HL-60 (cell line): ENCODE measurements around the gene PPP1R1C.

Source experiments
- DNase-seq, 2 experiments: peaks; one replicate each; pipeline ENCODE4 v3.0.0-alpha.2; 2010 to 2020; ENCODE audit warnings: low read depth in 1 of 2, low spot score in 1 of 2
- H3K27ac ChIP-seq: fragments of 250-450 bp; sonication (Bioruptor Pico); replicated peaks from 2 replicates; pipeline ENCODE4 v1.5.1; 2020; ENCODE audit warnings: mild to moderate bottlenecking, moderate library complexity
- H3K27me3 ChIP-seq: fragments of 250-450 bp; sonication (Bioruptor Pico); 2 replicates; pipeline ENCODE4 v1.5.1; 2021; ENCODE audit warnings: mild to moderate bottlenecking, moderate library complexity; ENCODE audit not compliant: insufficient read depth, poor library complexity, severe bottlenecking
- H3K4me3 ChIP-seq: replicated peaks from 2 replicates; pipeline ENCODE4 v1.5.1; 2011; ENCODE audit warnings: mild to moderate bottlenecking, control low read depth, low read length; ENCODE audit not compliant: insufficient read depth
- GABPA ChIP-seq: IDR thresholded peaks from 2 replicates; pipeline ENCODE4 v1.6.1; 2012; ENCODE audit warnings: low read depth
- POLR2AphosphoS5 ChIP-seq: IDR thresholded peaks from 2 replicates; pipeline ENCODE4 v1.6.1; 2012; ENCODE audit warnings: low read depth
- SPI1 ChIP-seq: IDR thresholded peaks from 2 replicates; pipeline ENCODE4 v1.6.1; 2012; ENCODE audit warnings: low read depth, mild to moderate bottlenecking, borderline replicate concordance
- TF ChIP-seq, protein P1 (sequence below): IDR thresholded peaks from 2 replicates; pipeline ENCODE4 v1.6.1; 2012; ENCODE audit warnings: low read depth; ENCODE audit not compliant: insufficient replicate concordance
- TF ChIP-seq, protein P2 (sequence below): IDR thresholded peaks from one replicate; pipeline ENCODE4 v1.5.1; 2011; ENCODE audit warnings: low read length, control low read depth, inconsistent platforms; ENCODE audit not compliant: insufficient read depth

Gene PPP1R1C

DNA sequence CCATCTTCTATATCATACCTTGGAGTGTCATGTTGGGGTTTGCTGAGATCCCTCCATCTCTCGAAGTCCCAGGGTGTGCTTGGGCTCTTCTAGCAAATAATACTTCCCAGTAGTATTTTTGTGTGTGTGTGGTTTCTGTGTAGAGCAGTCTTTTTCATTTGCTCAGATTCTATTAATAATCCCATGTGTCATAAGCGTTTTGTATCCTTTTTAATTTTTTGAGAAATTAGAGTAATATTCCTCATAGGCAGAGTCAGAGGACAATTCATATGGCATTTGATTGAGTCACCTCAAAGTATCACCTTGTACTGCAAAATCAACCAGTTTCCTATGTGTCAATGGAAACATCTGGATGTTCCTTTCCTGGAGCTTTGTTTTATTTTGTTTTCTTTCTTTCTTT, 37.4 kb upstream of the PPP1R1C start:
- TF ChIP-seq POLR2AphosphoS5, result no peak
- Histone ChIP-seq H3K27me3 (no peaks in the 10 kb centered on the region), H3K4me3 (no peak overlapping the region), H3K27ac (no peak overlapping the region)
- DNase-seq, result no peak

DNA sequence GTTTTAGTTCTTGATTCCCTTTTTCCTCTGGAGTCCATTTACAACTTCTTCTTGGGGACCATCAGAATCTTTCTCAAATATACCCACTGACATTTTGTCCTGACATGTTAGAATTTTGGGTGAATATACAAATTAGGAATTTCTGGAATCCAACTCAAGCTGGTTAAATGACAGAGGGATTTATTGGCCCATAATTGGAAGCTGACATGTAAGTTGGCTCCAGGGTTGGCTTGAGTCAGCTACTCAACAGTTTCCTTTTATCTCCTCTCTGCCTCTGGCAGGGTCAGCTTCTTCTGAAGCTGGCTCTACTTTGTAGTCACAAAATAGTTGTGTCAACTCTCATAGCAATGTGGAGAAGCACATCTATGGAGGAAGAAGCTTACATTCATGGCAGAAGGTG, 36.6 kb upstream of the PPP1R1C start:
- Histone ChIP-seq H3K27ac (no peak overlapping the region), H3K4me3 (no peak overlapping the region), H3K27me3 (no peaks in the 10 kb centered on the region)
- DNase-seq, result no peak
- TF ChIP-seq GABPA (no peak), POLR2AphosphoS5 (no peak), SPI1 (no peak)
- TF ChIP-seq, protein P1, sequence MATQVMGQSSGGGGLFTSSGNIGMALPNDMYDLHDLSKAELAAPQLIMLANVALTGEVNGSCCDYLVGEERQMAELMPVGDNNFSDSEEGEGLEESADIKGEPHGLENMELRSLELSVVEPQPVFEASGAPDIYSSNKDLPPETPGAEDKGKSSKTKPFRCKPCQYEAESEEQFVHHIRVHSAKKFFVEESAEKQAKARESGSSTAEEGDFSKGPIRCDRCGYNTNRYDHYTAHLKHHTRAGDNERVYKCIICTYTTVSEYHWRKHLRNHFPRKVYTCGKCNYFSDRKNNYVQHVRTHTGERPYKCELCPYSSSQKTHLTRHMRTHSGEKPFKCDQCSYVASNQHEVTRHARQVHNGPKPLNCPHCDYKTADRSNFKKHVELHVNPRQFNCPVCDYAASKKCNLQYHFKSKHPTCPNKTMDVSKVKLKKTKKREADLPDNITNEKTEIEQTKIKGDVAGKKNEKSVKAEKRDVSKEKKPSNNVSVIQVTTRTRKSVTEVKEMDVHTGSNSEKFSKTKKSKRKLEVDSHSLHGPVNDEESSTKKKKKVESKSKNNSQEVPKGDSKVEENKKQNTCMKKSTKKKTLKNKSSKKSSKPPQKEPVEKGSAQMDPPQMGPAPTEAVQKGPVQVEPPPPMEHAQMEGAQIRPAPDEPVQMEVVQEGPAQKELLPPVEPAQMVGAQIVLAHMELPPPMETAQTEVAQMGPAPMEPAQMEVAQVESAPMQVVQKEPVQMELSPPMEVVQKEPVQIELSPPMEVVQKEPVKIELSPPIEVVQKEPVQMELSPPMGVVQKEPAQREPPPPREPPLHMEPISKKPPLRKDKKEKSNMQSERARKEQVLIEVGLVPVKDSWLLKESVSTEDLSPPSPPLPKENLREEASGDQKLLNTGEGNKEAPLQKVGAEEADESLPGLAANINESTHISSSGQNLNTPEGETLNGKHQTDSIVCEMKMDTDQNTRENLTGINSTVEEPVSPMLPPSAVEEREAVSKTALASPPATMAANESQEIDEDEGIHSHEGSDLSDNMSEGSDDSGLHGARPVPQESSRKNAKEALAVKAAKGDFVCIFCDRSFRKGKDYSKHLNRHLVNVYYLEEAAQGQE, result no peak
- TF ChIP-seq, protein P2, sequence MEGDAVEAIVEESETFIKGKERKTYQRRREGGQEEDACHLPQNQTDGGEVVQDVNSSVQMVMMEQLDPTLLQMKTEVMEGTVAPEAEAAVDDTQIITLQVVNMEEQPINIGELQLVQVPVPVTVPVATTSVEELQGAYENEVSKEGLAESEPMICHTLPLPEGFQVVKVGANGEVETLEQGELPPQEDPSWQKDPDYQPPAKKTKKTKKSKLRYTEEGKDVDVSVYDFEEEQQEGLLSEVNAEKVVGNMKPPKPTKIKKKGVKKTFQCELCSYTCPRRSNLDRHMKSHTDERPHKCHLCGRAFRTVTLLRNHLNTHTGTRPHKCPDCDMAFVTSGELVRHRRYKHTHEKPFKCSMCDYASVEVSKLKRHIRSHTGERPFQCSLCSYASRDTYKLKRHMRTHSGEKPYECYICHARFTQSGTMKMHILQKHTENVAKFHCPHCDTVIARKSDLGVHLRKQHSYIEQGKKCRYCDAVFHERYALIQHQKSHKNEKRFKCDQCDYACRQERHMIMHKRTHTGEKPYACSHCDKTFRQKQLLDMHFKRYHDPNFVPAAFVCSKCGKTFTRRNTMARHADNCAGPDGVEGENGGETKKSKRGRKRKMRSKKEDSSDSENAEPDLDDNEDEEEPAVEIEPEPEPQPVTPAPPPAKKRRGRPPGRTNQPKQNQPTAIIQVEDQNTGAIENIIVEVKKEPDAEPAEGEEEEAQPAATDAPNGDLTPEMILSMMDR, result no peak

DNA sequence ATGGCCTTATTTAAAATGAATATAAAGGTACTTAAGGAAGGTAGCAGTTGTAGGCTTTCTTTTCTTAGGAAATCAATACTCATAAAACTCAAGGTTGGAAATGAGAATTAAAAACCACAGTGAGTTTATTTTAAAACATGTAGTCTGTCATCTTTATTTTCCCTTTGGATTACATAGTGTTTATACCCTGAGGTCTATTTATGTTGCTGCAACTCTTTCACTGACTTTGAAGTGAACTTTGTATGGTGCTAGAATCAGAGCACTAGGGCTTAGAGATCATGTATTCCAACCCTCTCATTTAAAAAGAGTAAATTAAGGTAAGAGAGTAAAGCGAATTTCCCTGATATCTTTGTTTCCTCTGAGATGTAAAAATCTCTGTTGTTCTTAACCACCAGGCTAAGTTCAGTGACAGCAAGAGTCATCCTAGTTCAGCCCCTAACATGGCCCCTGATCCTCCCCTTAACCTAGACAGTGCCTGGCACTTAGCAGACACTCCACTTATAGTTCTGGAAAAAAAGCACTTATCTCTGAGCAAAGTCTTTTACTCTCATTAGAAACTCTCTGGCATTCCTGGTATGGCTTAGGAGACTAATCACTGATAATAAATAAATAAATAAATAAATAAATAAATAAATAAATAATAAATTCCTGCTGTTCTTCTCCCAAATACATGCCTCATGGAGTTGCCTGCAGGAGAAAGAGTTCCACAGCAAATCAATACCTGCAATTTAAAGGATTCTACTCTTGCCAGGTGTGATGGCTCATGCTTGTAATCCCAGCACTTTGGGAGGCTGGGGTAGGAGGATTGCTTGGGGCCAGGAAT, 33.0 kb upstream of the PPP1R1C start:
- DNase-seq, result no peak
- no peak overlapping the region for H3K27ac ChIP-seq
- H3K27me3 ChIP-seq, result peaks cover 3% of the 10 kb centered on the region
- TF ChIP-seq, protein P2, result no peak
- TF ChIP-seq POLR2AphosphoS5, result no peak
- TF ChIP-seq SPI1, result no peak
- TF ChIP-seq, protein P1, result no peak
- TF ChIP-seq GABPA, result no peak
- no peak overlapping the region for H3K4me3 ChIP-seq

DNA sequence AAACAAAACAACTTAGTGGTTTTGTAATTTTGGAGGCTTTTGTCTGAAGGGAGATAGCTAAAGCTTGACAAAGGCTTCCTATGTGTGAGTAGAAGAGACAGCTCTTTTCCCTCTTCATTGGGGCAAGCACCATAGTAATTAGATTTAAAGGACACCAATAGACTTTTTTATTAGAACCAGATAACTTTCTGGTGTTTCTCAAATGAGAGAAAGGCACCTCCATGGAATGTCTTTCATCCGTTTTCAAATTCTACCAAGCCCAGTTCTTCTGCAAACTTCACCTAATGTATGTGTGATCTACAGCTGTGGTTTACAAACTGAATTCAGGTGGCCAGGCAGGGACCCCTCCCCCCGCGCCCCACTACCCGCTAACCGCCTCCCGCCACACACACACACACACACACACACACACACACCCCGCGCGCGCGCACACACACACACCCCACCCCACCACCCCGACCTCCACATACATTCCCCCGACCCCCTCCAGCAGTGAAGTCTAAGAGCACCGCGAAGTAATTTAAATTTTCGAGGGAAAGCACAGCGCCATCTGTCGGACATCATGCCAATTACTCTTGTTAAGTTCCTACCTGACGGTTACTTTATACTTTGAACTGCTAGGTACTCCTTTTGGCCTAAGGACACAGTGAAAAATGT, 31.6 kb upstream of the PPP1R1C start:
- Histone ChIP-seq H3K27ac (no peak overlapping the region), H3K4me3 (peak overlapping the region; percentile 48), H3K27me3 (peaks cover 3% of the 10 kb centered on the region)
- DNase-seq, result peak; percentile 15 to 53
- TF ChIP-seq, protein P2, result peak; percentile 56
- no peak for TF ChIP-seq SPI1
